ENCODE measurements around the gene PAX9.

DNA sequence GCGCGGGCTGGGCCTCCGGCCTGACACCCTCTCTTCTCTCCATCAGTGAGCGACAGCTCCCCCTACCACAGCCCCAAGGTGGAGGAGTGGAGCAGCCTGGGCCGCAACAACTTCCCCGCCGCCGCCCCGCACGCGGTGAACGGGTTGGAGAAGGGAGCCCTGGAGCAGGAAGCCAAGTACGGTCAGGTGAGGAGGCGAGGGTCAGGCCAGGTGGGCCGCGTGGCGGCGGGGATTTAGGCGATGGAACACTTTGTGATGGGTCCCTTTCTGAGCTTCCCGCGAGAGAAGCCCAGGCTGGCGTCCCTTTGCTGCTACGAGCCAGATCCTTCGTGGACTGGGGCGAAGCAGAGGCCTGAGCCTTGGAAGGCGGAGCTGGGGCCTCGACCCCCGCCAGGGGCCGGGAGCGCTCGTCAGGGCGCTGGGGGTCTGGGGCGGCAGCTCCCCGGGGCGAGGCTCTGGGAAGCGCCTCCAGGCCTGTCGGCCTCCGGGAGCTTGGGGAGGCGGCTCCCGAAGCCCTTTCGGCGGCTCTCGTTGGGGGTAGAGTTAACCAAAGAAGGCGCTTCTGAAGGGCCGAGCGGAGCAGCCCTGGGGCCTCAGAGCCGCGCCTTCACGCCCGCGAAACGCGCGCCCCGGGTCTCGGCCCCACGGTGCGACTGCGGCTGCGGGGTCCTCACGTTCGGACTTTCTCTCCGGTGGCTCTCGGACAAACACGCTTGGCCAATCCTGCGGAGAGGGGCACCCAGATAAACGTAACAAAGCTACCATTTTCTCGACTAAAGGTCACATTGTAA lies 5.0 kb downstream of the PAX9 start:
- TF ChIP-seq POLR2A (IDR thresholded peaks at IDR 0.05) = no peak
- TF ChIP-seq, protein P1, sequence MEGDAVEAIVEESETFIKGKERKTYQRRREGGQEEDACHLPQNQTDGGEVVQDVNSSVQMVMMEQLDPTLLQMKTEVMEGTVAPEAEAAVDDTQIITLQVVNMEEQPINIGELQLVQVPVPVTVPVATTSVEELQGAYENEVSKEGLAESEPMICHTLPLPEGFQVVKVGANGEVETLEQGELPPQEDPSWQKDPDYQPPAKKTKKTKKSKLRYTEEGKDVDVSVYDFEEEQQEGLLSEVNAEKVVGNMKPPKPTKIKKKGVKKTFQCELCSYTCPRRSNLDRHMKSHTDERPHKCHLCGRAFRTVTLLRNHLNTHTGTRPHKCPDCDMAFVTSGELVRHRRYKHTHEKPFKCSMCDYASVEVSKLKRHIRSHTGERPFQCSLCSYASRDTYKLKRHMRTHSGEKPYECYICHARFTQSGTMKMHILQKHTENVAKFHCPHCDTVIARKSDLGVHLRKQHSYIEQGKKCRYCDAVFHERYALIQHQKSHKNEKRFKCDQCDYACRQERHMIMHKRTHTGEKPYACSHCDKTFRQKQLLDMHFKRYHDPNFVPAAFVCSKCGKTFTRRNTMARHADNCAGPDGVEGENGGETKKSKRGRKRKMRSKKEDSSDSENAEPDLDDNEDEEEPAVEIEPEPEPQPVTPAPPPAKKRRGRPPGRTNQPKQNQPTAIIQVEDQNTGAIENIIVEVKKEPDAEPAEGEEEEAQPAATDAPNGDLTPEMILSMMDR (IDR thresholded peaks at IDR 0.05) = no peak
- TF ChIP-seq POLR2AphosphoS5 (IDR thresholded peaks at IDR 0.05) = no peak
